Keratinocyte (primary cell): ENCODE results near the gene DCLK2. TPM values are rescaled to one million over a fixed set of nuclear protein-coding genes. Genes with fewer than 3 reads are reported as not detected.

ENCODE experiments used
- DNase-seq: peaks from one replicate; pipeline ENCODE4 v3.0.0-alpha.2; 2011; ENCODE audit warnings: low read depth, missing footprints, low spot score
- FAIRE-seq: peaks from 2 replicates; lab custom pipeline; 2011; peaks lifted over from hg19 to GRCh38; lab: Jason Lieb, UNC
- H2AFZ ChIP-seq: 2 replicates; pipeline ENCODE4 v1.6.0; 2012; ENCODE audit warnings: low read length, control low read depth, inconsistent platforms; ENCODE audit not compliant: control insufficient read depth
- H3K27ac ChIP-seq: 2 replicates; pipeline ENCODE4 v1.5.1; 2011; ENCODE audit warnings: low read length; ENCODE audit not compliant: control insufficient read depth, insufficient read depth
- H3K27me3 ChIP-seq: 3 replicates; pipeline ENCODE4 v1.6.0; 2011; ENCODE audit warnings: low read length; ENCODE audit not compliant: control insufficient read depth, insufficient read depth; ENCODE audit errors: extremely low read depth
- H3K36me3 ChIP-seq, 2 experiments: 2 replicates in 1 of 2; 3 replicates in 1 of 2; pipeline ENCODE4 v1.5.1; 2011; ENCODE audit warnings: low read length in 2 of 2, mild to moderate bottlenecking in 1 of 2; ENCODE audit not compliant: control insufficient read depth in 2 of 2, insufficient read depth in 2 of 2; ENCODE audit errors: extremely low read depth in 1 of 2
- H3K4me1 ChIP-seq: 3 replicates; pipeline ENCODE4 v1.5.1; 2011; ENCODE audit warnings: low read length; ENCODE audit not compliant: control insufficient read depth, insufficient read depth; ENCODE audit errors: extremely low read depth
- H3K4me2 ChIP-seq: 3 replicates; pipeline ENCODE4 v1.6.0; 2011; ENCODE audit warnings: low read depth, low read length; ENCODE audit not compliant: control insufficient read depth, insufficient read depth; ENCODE audit errors: extremely low read depth
- H3K4me3 ChIP-seq, 3 experiments: fragments of 200-600 bp in 1 of 3; sonication (generic) in 1 of 3; 2 replicates in 2 of 3; 3 replicates in 1 of 3; pipeline ENCODE4 v1.5.1; 2011 to 2016; ENCODE audit warnings: low read length in 3 of 3, mild to moderate bottlenecking in 3 of 3, control low read depth in 2 of 3, inconsistent platforms in 1 of 3, low read depth in 1 of 3, mixed read lengths in 1 of 3, mixed run types in 1 of 3, moderate library complexity in 1 of 3; ENCODE audit not compliant: control insufficient read depth in 2 of 3, insufficient read depth in 2 of 3; ENCODE audit errors: extremely low read depth in 1 of 3
- H3K79me2 ChIP-seq: 2 replicates; pipeline ENCODE4 v1.6.0; 2012; ENCODE audit warnings: low read length; ENCODE audit not compliant: control insufficient read depth, insufficient read depth
- H3K9ac ChIP-seq: 3 replicates; pipeline ENCODE4 v1.6.0; 2011; ENCODE audit warnings: low read length; ENCODE audit not compliant: control insufficient read depth, insufficient read depth; ENCODE audit errors: extremely low read depth
- H3K9me1 ChIP-seq: 3 replicates; pipeline ENCODE4 v1.6.0; 2011; ENCODE audit warnings: low read length; ENCODE audit not compliant: control insufficient read depth, insufficient read depth; ENCODE audit errors: extremely low read depth
- H3K9me3 ChIP-seq: 2 replicates; pipeline ENCODE4 v1.5.1; 2012; ENCODE audit warnings: low read depth, low read length; ENCODE audit not compliant: control insufficient read depth
- H4K20me1 ChIP-seq: 3 replicates; pipeline ENCODE4 v1.6.0; 2011; ENCODE audit warnings: low read length; ENCODE audit not compliant: control insufficient read depth, insufficient read depth; ENCODE audit errors: extremely low read depth
- CTCF ChIP-seq, 3 experiments: IDR thresholded peaks in 1 of 3; conservative IDR thresholded peaks in 1 of 3; optimal IDR thresholded peaks in 1 of 3; 2 replicates in 2 of 3; 3 replicates in 1 of 3; pipeline versions ENCODE3 to v1.5.1; 2011; ENCODE audit warnings: low read length in 3 of 3, mild to moderate bottlenecking in 3 of 3, moderate library complexity in 2 of 3, control low read depth in 1 of 3, inconsistent platforms in 1 of 3; ENCODE audit not compliant: insufficient read depth in 2 of 3; ENCODE audit errors: extremely low read depth in 1 of 3
- EZH2 ChIP-seq: IDR thresholded peaks from one replicate; pipeline ENCODE4 v1.6.1; 2012; ENCODE audit warnings: inconsistent platforms, mild to moderate bottlenecking, low read length, moderate library complexity
- dilution Hi-C: fragments of 300-500 bp; cut with MboI; formaldehyde crosslinking; loops from one replicate; pipeline ENCODE4 v1.7.0; 2020; ENCODE audit warnings: low sequenced_read_pairs; ENCODE audit not compliant: extremely low pct_ligation_motif_present
- polyA plus RNA-seq, 5 experiments: library from polyadenylated mRNA; depleted of rRNA in 3 of 5; stranded (reverse) in 3 of 5; stranded (forward) in 1 of 5; unstranded in 1 of 5; fragments of >200 nt; gene quantifications; 1 replicate in 1 of 5; 2 replicates in 3 of 5; 3 replicates in 1 of 5; pipeline versions ENCODE4 v1.2.1 to v1.2.3, GENCODE V29; 2011 to 2012; ENCODE audit warnings: missing spikeins in 2 of 5, low read depth in 1 of 5, low replicate concordance in 1 of 5

The DCLK2 gene
- polyA plus RNA-seq, 1 donor (not counting 4 experiments of a cell fraction or from before 2014, with no cell fraction given), result 0.07 TPM

DNA sequence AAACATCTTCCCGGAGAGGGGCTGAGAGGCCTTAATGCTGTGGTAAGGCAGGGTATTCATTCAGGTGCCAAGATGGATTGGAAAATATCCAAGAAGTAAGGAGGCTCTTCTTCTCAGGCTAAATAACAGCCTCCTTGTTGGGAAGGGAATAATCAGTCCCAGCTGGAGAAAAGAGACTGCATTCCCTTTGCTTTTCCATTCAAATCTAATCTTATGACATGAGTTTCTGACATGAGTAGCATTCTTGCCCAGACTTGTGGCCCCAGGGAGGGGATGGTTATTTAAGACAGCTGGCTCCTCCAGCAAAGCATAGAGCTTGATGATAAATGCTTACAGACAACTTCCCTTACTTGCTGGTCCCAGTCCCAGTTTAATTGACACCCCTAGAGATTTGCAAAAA lies 98.3 kb downstream of the DCLK2 start:
- FAIRE-seq (peak; percentile 79), DNase-seq (peak; percentile 17)
- Histone ChIP-seq H3K27me3 (no peaks in the 10 kb centered on the region), H2AFZ (peak overlapping the region; percentile 22), H3K4me1 (peaks cover 11% of the 10 kb centered on the region), H3K79me2 (no peaks in the 10 kb centered on the region), H3K4me2 (peak overlapping the region; percentile 57), H3K9ac (no peak overlapping the region), H3K36me3 (no peaks in the 10 kb centered on the region), H3K9me3 (no peaks in the 10 kb centered on the region), H3K4me3 (peak overlapping the region in 1 of 3 experiments; percentile 23), H3K9me1 (peaks cover 3% of the 10 kb centered on the region), H3K27ac (no peak overlapping the region), H4K20me1 (no peaks in the 10 kb centered on the region)
- dilution Hi-C loops, result no loop called here
- TF ChIP-seq CTCF (optimal IDR thresholded peaks at IDR 0.05 in 1 of 3, IDR thresholded peaks at IDR 0.05 in 1 of 3, conservative IDR thresholded peaks at IDR 0.05 in 1 of 3; ENCODE audit: extremely low read depth in 1 of 3, insufficient read depth in 2 of 3, low read length in 3 of 3), result no peak
- TF ChIP-seq EZH2, result no peak

DNA sequence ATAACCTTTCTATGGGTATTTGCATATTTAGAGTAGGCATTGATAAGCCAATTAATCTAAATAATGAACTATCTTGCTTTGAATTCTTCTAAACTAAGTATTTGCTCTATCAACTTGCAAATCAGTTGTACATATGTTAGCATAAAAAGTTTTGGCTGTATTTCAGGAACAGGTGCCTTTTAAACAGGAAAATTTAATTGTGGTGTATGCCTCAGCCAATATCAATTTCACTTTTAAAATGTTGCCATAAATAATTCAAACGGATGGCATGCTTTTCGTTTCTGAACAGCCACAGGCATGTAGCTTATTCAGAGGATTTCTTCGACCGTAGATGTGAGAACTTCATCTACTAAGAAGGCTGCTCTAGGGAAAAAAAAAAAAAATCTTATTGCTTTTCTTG lies 99.9 kb downstream of the DCLK2 start:
- Histone ChIP-seq H3K9me1 (peaks cover 3% of the 10 kb centered on the region), H3K9ac (no peak overlapping the region), H3K4me2 (no peak overlapping the region), H3K36me3 (no peaks in the 10 kb centered on the region), H3K4me1 (peaks cover 11% of the 10 kb centered on the region), H3K27me3 (no peaks in the 10 kb centered on the region), H3K9me3 (no peaks in the 10 kb centered on the region), H2AFZ (no peak overlapping the region), H3K79me2 (no peaks in the 10 kb centered on the region), H3K27ac (no peak overlapping the region), H3K4me3 (no peak overlapping the region), H4K20me1 (no peaks in the 10 kb centered on the region)
- dilution Hi-C loops, result no loop called here
- DNase-seq (no peak), FAIRE-seq (no peak)
- TF ChIP-seq CTCF (optimal IDR thresholded peaks at IDR 0.05 in 1 of 3, IDR thresholded peaks at IDR 0.05 in 1 of 3, conservative IDR thresholded peaks at IDR 0.05 in 1 of 3; ENCODE audit: extremely low read depth in 1 of 3, insufficient read depth in 2 of 3, low read length in 3 of 3) (no peak), EZH2 (no peak)
